Upper lobe of left lung (tissue), 4 donors: ENCODE results near the gene NPFFR1.

Experiments
- CTCF ChIP-seq, 6 experiments: fragments of 450-650 bp in 4 of 6; fragments of 200-600 bp in 2 of 6; sonication (generic) in 2 of 6; IDR thresholded peaks; one replicate each; pipeline ENCODE4 v1.5.1; 2016 to 2019; ENCODE audit warnings: antibody characterized with exemption in 6 of 6
- EP300 ChIP-seq, 4 donors: sonication (generic); formaldehyde crosslinking; IDR thresholded peaks; one replicate each; pipeline ENCODE4 v1.5.1; 2017; ENCODE audit warnings: antibody characterized with exemption in 4 of 4, control low read depth in 2 of 4
- POLR2A ChIP-seq, 4 donors: fragments of 450-650 bp; IDR thresholded peaks; one replicate each; pipeline ENCODE4 v1.5.1; 2016 to 2017; ENCODE audit warnings: antibody characterized with exemption in 4 of 4, mild to moderate bottlenecking in 2 of 4
- POLR2AphosphoS5 ChIP-seq, 2 donors: sonication (generic); formaldehyde crosslinking; IDR thresholded peaks; one replicate each; pipeline ENCODE4 v1.5.1; 2017; ENCODE audit warnings: antibody characterized with exemption in 2 of 2

DNA sequence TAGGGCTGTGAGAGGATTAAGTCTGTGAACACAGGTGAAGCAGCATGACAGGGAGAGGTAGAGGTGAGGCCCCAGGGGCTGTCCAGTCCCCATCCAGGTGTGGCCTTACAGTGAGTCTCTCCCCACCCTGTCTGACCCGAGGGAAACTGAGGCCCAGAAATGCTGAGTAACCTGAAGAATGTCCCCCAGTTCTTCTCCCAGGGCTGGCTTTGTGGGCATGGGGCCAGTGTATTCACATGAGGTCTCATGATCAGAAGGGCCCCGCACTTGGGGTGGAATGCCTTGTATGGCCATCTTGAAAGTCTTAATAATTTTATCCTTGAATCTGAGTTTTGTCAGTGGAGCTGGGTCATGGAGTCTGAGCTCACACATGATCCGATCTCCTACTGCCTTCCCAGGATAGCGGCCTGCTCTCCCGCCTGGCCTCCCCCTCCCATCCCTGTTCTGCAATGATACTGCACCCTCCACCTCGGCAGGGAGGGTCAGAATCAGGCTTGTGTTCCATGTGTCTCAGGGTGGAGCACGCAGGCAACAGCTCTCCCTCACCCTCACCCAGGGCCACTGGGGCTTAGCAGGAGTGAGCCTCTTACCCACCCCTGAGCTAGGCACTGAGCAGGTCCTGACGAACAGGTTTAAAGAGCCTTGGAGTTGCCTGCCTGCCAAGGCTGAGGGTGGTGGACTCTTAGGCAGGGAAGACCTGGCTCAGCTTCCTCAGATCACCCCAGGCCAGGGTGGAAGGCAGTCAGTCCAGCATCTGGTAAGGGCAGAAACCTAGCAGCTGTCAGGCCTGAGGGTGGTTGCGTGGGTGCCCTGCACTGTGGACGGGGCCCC is 41.4 kb upstream of the NPFFR1 start:
- TF ChIP-seq POLR2A (IDR thresholded peaks at IDR 0.05) (no peak), CTCF (IDR thresholded peaks at IDR 0.05) (no peak), POLR2AphosphoS5 (IDR thresholded peaks at IDR 0.05) (no peak), EP300 (IDR thresholded peaks at IDR 0.05) (no peak)
